Amniotic stem cell (primary cell): ENCODE data around the gene SLC12A8.

Source experiments
- DNase-seq: peaks from one replicate; lab custom pipeline; 2025; lab: John Stamatoyannopoulos, UW

SLC12A8 gene

DNA sequence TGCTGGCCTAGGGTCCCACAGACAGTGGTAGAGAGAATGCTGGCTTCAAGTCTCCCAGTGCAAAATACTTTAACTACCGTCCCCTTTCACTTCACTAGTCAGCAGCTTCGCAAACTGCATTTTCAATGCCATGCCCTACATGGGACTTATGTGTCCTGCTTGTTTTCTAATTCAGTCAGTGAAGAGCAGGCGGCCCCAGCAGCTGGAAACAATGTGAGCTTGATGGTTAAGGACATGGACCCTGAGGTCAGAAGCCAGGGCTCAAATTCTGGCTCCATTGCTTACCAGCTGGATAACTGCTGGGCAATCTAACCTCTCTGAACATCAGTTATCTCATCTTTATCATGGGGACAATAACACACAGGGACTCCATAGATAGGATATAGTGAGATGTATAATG is 58.4 kb downstream of the SLC12A8 start:
- no peak for DNase-seq

DNA sequence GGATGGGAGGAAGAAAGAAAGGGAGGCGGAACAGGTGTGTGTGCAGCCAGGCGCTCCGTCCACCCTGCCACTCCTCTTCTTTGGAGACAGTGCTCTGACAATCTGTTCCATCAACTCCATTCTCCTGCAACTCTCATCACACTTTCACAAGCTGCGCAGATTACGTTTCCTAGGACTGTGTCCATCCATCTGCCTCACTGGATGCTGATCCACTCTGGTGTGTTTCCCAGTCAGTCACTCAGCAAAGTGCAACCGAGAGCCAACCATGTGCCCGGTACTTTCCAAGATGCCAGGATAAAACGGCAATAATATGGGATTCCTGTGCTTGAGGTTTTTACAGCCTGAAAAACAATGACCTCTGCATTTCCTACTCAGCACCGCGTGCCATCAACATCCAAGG is 59.6 kb downstream of the SLC12A8 start:
- no peak for DNase-seq

DNA sequence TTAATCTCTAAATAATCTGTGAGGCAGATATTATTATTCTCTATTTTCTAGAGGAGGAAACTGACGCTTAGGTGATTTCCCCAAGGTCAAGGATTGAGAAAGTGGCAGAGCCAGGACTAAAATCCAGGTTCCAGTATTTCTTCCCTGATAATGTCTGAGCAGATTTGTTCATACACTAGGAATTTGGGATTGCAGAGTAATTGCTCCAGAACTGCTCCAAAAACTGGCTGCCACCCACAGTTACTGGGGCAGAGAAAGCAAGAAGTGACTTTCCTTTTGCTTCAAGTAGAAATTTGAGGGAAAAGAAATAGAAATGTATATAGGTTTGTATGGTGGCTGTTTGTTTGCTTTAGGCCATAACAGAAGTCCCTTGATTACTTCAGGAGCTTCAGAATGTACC is 60.6 kb downstream of the SLC12A8 start:
- DNase-seq: no peak

DNA sequence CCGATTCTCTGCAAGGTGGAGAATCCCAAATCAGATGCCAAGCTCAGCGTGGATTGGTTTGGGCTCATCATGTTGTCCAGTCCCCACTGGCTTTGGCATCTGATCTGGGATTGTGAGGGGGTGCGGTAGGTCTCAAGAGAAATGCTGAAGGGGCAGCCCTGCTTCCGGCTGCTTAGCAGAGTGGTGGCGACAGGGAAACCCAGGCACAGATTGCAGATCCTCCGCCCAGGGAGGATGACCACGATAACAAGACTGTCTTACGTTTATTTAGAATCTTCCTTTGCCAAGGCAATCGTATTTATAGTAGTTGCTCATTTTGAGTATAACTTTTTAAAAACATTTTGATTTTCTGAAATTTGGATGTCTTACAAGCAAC is 61.1 kb downstream of the SLC12A8 start:
- no peak for DNase-seq

DNA sequence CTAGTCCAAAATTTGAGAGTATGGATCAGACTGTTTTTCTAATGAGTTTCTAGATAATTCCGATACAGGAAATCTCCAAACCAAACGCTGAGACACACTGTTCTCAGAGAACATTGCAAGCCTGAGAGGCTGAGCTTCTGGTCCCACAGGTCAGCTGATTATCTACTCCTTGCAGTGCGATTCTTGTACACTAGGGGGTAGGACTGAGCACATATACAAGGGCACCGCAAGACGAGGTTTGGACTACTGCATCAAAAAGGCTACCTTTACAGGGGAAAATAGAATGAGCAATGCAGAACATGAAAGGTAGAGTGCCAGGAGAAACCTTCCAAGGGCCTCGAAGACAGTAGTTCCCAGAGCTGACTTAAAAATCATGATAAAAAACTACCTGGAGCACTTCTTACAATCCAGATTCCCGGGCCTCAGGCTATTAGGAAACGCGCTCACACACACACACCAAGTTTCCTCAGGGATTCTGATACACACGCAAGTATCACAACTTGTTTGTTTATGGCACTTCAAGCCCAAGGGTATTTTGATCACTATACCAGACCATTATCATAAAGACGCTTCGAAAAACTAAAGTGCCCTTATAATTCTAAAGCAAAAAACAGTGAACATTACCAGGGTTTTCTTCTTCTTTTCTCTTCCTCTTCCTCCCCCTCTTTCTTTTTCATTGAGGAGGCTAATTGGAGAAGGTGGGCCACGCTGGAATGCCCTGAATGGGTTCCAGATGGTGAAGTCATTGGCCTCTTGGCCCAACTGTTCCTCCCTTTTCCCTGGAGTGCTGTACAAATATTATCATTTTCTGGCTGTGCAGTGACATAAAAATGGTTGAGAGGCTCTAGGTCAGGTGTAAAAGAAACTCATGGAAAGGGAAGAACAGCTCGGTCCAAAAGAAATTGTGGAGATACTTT is 61.8 kb downstream of the SLC12A8 start:
- DNase-seq: no peak

DNA sequence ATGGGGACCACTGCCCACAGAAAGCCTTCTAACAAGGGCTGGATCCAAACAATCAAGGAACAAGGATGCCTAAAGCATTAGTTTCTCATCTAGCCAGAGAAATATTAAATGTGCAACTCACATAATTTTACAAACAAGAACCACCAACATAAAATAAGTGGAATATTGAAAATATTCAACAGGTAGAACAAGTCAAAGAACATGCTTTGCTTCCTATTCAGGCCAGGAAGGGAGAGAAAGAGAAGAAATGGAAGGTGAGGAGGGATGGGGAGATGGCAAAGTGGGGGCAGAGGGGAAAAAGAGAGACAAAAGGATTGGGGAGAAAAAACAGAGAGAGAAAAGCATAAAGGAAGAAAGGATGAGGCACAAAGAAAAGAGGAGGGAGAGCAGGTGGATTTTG is 63.1 kb downstream of the SLC12A8 start:
- no peak for DNase-seq

DNA sequence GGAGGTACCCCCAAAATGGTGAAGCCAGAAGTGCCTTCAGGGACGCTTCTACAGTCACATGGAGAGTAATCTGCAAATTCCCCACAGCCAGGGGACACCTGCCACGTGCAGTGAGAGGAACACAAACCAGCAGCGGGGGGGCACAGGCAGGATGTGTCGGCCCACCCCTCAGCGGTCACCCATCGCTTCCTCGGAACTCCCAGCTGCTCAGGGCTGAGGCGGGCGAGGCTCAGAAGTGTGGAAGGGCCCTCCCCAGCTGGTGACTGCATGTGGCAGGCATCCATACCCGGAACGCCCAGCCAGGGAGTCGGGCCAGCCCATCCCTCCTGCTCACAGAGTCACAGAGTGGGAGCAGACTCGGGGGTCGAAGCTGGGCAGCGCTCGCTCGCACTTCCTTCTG is 63.7 kb downstream of the SLC12A8 start:
- DNase-seq: no peak

DNA sequence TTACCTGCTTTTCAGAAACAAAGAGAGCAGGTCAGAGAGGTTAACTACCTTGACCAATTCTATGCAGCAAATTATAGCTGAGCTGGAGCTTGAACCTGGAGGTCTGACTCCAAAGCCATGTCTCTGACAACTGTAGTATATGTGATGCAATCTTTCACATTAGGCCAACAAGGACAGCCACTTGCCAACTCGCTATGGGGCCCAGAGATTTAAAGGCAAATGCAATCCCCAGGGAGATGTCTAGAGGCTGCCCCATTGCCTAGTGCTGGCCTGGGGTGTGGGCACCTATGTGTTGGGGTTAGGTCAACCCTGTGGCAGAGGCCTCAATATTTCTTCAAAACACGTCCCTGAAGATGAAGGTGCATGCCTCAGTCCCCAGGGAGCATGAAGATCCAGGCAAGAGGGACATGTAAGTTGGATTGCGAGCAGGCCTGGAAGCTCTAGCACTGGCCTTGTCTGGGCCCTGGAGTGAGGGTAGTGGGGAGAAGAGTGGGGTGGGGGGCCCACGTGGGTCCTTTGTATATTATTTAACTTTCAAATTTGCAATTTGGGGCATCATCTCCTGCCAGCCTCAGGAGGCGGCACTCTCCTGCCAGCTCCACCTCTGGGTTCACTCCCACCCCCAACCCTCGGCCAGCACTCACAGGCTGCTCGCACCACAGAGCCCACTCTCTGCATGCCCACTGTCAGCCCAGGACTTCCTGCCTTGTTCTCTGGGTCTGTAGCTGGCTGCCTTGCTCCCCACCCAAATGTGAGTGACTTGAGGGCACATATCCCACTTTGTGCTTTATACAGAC is 64.3 kb downstream of the SLC12A8 start:
- no peak for DNase-seq

DNA sequence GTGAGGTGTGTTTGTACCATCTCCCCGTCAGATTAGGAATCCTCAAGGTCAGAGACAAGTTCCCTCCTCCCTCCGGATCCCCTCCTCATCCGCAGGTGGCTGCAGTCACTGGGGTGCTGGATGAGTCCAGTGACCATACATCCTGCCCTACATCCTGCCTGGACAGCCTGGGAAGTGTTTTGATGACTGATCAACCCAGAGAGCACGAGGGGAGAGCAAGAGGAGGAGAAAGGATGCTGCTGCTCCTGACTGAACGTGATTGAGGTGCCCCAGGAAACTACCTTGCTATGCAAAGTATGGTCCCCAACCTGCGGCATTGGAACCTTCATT is 65.1 kb downstream of the SLC12A8 start:
- no peak for DNase-seq

DNA sequence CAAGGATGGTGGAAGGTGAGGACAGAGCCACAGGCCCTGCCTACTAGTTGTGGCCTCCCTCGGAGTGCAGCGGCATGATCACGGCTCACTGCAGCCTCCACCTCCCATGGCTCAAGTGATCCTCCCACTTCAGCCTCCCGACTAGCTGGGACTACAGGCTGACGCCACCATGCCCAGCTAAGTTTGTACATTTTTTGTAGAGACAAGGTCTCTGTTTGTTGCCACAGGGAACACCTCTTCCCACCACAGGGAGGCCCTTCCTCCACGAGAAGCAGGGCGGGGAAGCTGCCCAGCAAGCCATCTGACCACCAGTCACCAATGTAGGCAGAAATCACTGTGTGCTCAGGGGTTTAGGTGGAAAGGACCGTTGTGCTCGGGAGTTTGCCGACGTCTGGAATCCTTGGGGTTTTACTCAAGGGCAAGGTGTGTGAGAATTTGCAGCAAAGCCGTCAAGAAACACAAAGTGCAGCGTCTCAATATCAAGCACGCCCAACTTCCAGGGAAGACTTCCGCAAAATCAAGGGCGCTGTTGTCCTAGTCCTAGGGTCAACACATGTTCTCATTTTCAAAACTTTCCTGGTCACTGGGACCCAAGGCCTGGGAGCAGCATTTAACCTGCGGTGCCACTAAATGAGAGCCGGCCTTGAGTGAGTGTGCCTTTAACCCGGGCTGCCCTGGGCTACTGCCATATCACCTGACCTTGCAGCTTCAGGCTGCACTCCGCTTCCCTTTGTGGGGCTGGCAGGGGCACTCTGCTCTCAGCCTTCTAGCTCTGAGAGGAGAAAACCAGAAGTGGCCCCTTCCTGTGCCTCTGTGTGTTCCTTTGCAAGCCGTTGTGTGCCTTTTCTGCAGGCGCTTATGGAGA is 65.7 kb downstream of the SLC12A8 start:
- DNase-seq: no peak

DNA sequence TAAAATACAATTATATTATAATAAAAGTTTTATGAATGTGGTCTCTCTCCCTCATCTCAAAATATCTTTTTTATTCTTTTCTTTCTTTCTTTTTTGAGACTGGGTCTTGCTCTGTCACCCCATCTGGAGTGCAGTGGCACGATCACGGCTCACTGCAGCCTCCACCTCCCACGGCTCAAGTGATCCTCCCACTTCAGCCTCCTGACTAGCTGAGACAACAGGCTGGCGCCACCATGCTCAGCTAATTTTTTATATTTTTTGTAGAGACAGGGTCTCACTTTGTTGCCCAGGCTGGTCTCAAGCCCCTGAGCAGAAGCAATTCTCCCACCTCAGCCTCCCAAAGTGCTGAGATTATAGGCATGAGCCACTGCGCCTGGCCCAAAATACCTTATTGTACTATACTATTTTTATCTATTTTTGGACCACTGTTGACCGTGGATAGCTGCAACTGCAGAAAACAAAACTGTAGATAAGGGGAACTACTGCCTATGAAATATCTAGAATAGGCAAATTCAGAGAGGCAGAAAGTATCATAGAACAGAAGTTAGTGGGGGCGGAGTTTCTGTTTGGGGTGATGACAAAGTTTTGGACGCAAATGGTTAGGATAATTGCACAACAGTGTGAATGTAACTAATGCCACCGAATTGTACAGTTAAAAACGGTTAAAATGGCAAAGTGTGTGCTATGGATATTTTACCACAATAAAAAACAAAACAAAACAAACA is 66.6 kb downstream of the SLC12A8 start:
- DNase-seq: no peak

DNA sequence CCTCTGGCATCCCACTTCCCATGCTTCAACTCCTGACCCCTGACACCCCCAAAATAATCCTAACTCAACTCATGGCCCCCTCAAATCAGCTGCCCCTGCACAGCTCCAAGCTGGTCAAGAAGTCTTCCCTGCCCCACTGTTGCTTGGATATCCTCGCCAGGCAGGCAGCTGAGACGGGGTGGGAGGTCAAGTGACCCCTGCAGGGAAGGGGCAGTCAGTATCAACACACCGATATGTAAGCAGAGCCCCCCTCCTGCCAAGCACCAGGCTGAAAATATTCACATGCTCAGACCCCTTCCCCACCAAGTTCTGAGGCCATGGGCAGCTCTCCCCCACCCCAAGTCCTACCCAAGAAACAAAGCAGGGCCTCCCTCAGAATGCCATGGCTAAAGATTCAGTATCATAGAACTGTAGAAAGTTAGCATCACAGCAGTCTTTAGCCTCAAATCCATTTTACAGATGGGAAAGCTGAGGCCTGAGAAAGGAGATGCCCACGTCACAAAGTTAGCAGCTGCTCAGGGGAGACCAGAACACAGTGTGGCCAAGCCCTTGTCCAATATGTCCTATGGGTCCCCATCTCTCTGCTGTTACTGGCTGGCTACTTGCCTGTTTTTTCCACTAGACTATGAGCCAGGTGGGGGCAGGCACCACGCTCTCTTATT is 67.8 kb downstream of the SLC12A8 start:
- no peak for DNase-seq

DNA sequence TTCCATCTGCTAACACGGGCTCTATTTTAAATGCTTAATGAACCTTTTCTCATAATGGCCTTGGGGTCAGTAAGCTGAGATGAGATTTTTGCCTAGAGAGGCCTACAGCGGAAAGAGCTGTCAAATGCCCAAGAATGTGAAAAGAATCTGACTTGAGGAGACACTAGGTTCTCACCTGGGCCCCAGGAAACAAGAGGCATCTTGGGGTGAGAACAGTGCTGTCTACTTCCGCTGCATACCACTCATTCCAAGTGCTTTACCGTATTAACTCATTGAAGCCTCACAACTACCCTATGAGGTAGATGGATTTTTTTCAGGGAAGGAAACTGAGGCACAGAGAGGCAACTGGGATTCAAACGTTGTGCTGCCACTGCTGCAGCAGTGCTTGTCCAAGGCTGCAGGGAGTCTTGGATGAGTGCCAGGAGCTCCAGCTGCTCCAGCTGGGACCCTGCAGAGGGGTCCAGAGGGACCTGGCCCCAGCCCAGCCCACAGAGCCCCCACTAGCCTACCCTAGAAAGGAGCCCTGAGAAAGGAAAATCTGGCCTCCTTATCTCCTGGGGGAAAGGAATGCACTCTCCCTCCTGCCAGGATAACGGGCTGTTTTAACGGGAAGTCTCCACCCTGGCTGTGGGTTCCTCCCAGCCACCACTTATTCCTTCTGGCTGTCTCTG is 68.4 kb downstream of the SLC12A8 start:
- DNase-seq: no peak

DNA sequence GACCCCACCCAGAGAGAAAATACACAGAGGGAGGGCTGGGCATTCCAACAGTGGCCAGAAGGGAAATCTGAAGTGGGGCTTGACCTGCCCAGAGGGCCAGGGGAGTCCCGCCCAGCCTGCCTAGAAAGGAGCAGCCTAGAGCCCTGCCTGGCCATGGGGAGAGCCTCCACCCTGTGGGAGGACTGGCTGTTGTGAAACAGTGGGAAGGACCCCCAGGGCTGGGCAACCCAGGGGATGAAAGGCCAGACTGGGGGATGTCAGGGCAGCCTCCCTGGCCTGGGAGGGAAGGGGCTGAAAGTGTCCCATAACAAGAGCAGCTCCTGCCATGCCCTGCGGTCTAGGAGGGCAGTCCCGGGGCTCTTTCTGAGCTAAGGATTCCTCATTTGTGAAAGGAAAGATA is 69.0 kb downstream of the SLC12A8 start:
- no peak for DNase-seq

DNA sequence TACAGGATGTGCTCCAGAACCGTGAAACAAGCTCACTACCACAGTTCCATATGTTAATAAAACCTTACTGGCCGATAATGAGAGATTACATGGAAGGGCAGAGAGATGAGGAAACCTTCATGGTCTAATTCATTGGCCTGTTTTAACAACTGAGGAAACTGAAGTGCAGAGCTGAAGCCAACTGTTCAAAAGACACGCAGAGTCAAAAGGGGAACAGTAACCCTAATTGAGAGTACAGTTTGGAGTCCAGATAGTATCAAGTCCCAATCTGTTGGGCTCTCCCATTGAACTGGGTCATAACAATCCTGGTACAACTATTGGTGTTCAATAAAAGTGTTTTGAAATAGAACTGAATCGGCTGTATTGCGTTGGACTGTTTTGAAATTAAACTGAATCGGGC is 69.6 kb downstream of the SLC12A8 start:
- no peak for DNase-seq

DNA sequence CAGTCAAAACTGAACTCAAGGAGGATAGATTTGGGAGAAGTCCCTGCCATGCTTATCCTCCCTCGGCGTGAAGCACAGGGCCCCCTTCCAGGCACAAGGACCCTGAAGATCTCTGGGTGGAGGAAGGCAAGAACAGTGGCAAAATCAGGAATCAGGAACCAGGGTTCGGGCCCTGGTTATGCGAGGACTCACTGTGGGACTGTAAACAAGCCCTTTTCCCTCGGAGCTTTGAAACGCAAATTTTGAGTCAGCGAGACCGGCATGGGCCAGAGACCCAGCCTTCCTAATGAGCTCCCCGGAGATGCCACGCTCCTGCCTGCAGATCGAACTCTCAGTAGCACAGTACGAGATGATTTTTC is 70.1 kb downstream of the SLC12A8 start:
- DNase-seq: no peak

DNA sequence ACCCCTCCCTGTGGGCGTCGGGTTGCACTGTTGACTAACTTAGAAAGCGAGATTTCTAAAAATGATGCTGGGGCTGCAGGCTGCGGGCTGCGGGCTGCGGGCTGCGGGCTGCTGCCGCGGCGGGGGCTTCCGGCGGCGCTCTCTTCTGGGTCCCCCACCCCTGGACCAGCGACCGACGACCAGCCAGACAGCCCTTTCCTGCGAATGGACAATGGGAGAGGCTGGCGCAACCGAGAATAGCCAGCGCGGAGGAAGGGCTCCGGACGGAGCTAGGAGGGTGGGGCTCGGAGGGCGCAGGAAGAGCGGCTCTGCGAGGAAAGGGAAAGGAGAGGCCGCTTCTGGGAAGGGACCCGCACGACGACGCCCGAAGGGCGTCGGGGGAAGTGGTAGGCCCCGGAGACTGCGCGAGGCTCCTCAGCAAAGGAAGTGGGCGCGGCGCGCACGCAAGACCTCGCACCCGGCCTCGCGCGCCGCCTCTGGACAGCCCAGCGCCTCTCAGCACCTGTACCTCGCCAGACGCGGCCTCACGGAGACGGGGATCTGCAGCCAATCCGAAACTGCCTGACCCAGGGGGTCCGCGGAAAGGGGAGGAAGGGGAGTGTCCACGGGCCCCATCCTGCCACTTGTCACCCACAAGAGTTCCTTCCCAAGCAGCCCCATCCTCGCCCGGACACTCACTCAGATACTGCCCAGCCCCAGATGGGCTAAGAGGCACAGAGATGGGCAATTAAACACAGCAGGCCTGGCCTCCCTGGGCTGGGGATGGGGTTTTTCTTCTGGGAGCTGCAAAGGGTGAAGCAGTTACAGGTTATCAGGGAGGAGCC is 70.7 kb downstream of the SLC12A8 start:
- DNase-seq: no peak

DNA sequence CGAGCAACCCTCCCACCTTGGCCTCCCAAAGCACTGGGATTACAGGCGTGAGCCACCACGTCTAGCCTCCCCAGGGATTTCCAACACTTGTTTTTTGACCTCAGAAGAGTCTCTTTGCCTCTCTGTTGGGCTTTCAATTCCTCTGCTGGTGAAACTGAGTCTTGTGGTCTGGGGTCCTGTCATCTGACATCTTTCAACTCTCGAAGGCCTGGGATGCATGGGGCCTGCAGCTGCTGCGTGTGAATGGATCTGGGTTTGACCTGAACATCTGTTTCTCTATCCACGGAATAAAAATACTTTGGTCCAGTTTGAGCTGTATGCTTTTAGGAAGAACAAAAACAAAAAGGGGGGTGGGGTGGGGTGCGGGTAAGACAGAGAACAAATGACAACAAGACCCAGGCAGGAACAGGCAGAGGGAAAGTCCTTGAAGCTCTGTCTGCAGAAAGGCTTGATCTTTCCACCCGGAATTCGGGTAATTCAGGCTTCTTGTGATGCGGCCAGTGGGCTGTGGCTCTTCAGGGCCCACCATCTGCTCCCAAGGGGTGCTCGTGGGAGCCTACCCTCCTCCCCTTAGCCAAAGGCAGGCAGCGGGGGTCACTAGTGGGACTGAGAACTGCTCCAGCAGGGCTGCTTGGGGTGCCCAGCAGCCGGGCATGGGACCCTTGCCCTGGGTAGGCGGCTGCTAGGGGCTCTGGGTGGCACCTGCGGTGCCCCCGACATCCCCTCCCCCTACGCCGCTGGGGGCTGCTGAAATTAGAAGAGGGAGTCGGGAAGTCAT is 71.5 kb downstream of the SLC12A8 start:
- DNase-seq: no peak
